ENCODE measurements around the gene CEACAM18. TPM values are rescaled to one million over a fixed set of nuclear protein-coding genes. Genes with fewer than 3 reads are reported as not detected.

CEACAM18 gene
- total and polyA plus RNA-seq, 10 of the 15 experiments (the other 5 are each of a cell fraction or from before 2014, with no cell fraction given) = not detected

GRCh38 chr19:51439021-51439465, 39.3 kb upstream of the CEACAM18 start (continued):
- TF ChIP-seq SIN3A (IDR thresholded peaks at IDR 0.05; ENCODE audit: low read depth, low read length) (no peak), CTCF (IDR thresholded peaks at IDR 0.05 in 2 of 3, conservative IDR thresholded peaks at IDR 0.05 in 1 of 3; ENCODE audit: control insufficient read depth in 2 of 3, extremely low read depth in 1 of 3, insufficient read depth in 1 of 3, low read depth in 3 of 3, low read length in 3 of 3) (peak; percentile 64 to 73 (median 66))

- TF ChIP-seq BACH1 (IDR thresholded peaks at IDR 0.05; ENCODE audit: borderline replicate concordance) (no peak), GATAD2B (conservative IDR thresholded peaks at IDR 0.05; ENCODE audit: low read depth) (no peak), MTA2 (IDR thresholded peaks at IDR 0.05; ENCODE audit: low read depth) (no peak), JUNB (IDR thresholded peaks at IDR 0.05) (no peak), EED (IDR thresholded peaks at IDR 0.05; ENCODE audit: low read depth) (no peak), ATF2 (IDR thresholded peaks at IDR 0.05; ENCODE audit: low read length) (no peak), IRF5 (IDR thresholded peaks at IDR 0.05; ENCODE audit: borderline replicate concordance) (no peak), IRF3 (IDR thresholded peaks at IDR 0.05) (no peak), POLR2AphosphoS2 (IDR thresholded peaks at IDR 0.05; ENCODE audit: low read depth, low read length) (no peak), TCF3 (IDR thresholded peaks at IDR 0.05; ENCODE audit: borderline replicate concordance, insufficient read depth, low read depth, low read length) (no peak), IKZF2 (IDR thresholded peaks at IDR 0.05) (no peak)
- intact Hi-C loops (cut with micrococcal nuclease; ENCODE audit: unreplicated experiment) (loop anchor here (2.0 kb wide), 1 partner anchor 23 kb away; the partner anchor contains the start of gene SIGLEC10), in situ Hi-C loops (cut with MboI) (no loop called here)
- DNase-seq (ENCODE audit: low read depth, low spot score) (no peak), ATAC-seq (no peak), FAIRE-seq (no peak)
- POLR2A ChIA-PET = interaction anchor here (0.5 to 2.7 kb wide), 2 partner anchors 72 to 235 kb away, joined by 4 to 10 read pairs; no protein-coding TSS in a partner anchor
- Histone ChIP-seq H3K36me3 (ENCODE audit: control insufficient read depth in 2 of 2, insufficient read depth in 2 of 2, low read length in 1 of 2) (no peaks in the 10 kb centered on the region), H3K9me3 (replicated peaks; ENCODE audit: control insufficient read depth, insufficient read depth, low read length) (no peaks in the 10 kb centered on the region), H3K9ac (ENCODE audit: control insufficient read depth, insufficient read depth, low read length) (no peak overlapping the region), H2AFZ (ENCODE audit: control insufficient read depth, low read depth, low read length) (no peak overlapping the region), H3K27ac (ENCODE audit: control insufficient read depth, insufficient read depth) (no peak overlapping the region), H3K4me2 (ENCODE audit: control insufficient read depth, insufficient read depth) (no peak overlapping the region), H4K20me1 (ENCODE audit: control insufficient read depth, insufficient read depth) (no peaks in the 10 kb centered on the region), H3K27me3 (replicated peaks in 1 of 2; ENCODE audit: control insufficient read depth in 2 of 2, insufficient read depth in 2 of 2, low read length in 1 of 2) (peaks cover 0 to 4% of the 10 kb centered on the region in 2 experiments; a peak in 1 of 4 replicates), H3K4me1 (ENCODE audit: control insufficient read depth, insufficient read depth, low read length) (peaks cover 27% of the 10 kb centered on the region), H3K4me3 (no peak overlapping the region), H3K79me2 (ENCODE audit: control insufficient read depth, insufficient read depth, low read length) (no peaks in the 10 kb centered on the region)
- no TSS peak for BruUV-seq (replicated peaks)
- SMC1A ChIA-PET (ENCODE audit: uncharacterized antibody, unreplicated experiment) = interaction anchor here (0.7 to 3.2 kb wide), 5 partner anchors 18 to 218 kb away, joined by 3 to 17 read pairs (median 5); partner anchors contain the start of gene SIGLEC10
- RAD21 ChIA-PET (ENCODE audit: unreplicated experiment) = interaction anchor here (0.8 to 3.4 kb wide), 7 partner anchors 12 to 217 kb away, joined by 3 to 30 read pairs (median 4); partner anchors contain the start of gene SIGLEC10
- 64% methylated on average over 2 of the region's 2 CpGs for WGBS (ENCODE audit: insufficient coverage, insufficient replicate concordance, low lambda C conversion rate, missing lambda C conversion rate)
- CTCF ChIA-PET = interaction anchor here (0.6 to 11.1 kb wide), 19 partner anchors 11 to 284 kb away, joined by 3 to 142 read pairs (median 4); partner anchors contain the start of genes SIGLEC10 and VSIG10L
Measured at GRCh38 chr19:51440052-51440451, 38.3 kb upstream of the CEACAM18 start.

Measured in GM12878 (cell line).